Amniotic stem cell (primary cell): ENCODE results near the gene C16orf87.

ENCODE experiments used
- DNase-seq: peaks from one replicate; lab custom pipeline; 2025; lab: John Stamatoyannopoulos, UW

Gene C16orf87

GRCh38 chr16:46843898-46844642 is 13.1 kb upstream of the C16orf87 start:
- DNase-seq = no peak

DNA sequence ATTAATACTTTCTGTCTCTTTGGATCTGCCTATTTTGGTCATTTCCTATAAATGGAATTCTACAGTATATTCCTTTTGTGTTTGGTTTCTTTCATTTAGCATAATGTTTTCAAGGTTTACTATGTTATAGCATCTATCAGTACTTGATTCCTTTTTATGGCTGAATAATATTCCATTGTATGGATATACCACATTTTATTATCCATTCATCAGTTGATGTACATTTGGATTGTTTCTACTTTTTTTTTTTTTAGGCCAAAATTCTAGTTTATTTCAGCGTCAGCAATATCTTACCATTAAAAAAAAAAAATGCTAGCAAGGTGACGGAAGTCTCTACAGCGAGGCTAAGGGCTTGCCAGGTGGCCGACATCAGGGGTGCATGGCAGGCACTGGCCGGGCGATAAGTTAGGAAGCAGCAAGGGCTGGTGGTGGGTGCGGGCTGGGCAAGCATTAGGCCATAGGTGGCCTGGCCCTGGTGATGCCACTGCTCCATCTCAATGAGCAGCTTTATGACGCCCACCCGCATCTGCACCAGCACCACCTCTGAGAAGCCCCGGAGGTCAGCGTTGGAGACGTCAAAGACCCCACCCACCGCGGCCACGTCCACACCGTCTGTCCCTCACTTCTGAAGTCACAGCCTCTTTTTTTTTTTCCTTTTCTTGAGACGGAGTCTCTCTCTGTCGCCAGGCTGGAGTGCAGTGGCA is 11.4 kb upstream of the C16orf87 start:
- no peak for DNase-seq

- no peak for DNase-seq
These were observed 9.0 kb upstream of the C16orf87 start for GRCh38 chr16:46839986-46840443.

GRCh38 chr16:46836534-46837530 is 5.9 kb upstream of the C16orf87 start:
- no peak for DNase-seq

GRCh38 chr16:46833460-46833800 is 2.5 kb upstream of the C16orf87 start:
- no peak for DNase-seq

- no peak for DNase-seq
These were observed 1.9 kb upstream of the C16orf87 start for GRCh38 chr16:46832757-46833459.

- DNase-seq = no peak
These were observed 521 bp downstream of the C16orf87 start for GRCh38 chr16:46830417-46830901.

DNA sequence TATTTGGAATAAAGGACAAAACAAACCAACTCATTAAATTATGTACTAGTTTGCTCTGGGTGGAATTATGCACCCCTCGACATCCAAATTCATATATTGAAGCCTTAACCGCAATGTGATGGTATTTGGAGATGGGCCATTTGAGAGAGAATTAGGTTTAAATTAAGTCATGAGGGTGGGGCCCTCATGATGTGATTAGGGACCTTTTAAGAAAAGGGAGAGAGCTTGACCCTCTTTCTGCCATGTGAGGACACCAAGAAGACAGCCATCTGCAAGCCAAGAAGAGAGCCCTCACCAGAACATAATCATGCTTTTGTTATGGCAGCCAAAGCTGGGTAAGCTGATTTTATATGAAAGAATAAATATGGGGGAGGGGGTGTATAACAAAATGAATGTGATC is 2.0 kb downstream of the C16orf87 start:
- DNase-seq = no peak

DNA sequence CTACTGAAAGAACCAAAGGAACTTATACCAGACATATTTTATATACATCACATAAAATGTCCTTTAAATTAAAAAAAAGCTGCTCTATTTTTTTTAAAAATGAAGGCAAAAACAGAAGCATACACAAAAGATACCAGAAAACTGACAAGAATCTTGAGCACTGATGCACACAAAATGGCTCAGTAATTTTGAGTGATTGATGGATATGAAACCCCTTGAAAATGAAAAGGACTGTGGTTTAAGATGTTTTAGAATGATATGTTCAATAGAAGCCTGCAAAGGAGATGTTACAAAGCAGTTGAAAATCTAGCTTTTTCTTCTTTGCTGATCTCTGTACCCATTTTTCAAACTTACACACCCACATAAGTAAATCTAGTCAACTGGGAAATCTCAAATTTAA is 2.7 kb downstream of the C16orf87 start:
- DNase-seq = no peak

GRCh38 chr16:46826631-46827030 is 4.3 kb downstream of the C16orf87 start:
- no peak for DNase-seq

DNA sequence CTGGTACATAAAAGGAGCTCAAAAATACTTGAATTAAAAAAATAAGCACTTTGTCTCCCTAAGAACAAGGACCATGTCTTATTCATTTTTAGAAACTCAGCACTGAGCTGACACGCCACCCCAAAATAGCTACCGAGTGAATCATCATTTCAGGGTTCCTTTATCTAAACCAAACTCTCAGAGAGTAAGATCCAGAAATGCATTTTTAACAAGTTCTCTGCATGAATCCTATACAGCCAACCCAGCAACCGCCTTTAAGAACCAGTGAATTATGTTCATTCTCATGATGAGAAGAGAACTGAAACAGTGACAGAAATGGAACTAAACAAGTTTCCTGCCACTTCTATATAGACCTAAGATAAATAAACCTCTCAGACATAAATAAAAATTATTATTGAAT is 8.7 kb downstream of the C16orf87 start:
- DNase-seq = no peak

- no peak for DNase-seq
These were observed 13.0 kb downstream of the C16orf87 start for GRCh38 chr16:46817961-46818360.

GRCh38 chr16:46814790-46815189 is 16.2 kb downstream of the C16orf87 start:
- DNase-seq = no peak

- no peak for DNase-seq
These were observed 17.4 kb downstream of the C16orf87 start for GRCh38 chr16:46813611-46814010.

DNA sequence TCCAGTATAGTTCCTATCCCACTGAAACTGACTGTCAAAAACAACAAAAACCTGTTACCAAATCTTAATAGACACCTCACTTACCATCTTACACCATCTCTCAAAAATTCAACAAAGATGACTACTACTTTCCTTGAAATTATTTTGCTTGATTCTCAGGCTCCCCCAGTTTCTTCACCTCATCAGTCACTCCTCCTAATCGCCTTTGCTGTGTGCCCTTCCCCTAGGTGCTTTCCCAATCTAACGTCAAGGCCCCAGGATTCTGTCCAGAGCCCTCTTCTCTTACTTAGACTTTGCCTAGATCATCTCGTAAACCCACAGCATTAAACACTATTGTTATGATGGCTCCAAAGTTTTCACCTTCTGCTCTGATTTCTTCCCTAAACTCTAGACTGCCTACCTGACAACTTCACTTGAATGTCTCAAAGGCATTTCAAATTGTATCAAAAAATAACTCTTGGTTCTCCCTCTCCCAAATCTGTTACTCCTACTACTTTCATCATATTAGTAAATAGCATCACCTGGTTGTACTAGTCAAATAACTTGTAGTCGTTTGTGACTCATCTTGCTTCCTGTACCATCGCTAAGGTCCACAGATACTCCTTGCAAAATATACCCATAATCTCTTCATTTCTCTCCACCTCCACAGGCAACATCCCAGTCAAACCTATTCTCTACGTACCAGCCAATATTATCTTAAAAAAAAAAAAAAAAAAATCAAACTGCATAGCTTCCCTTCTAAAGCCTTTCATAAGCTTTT is 18.0 kb downstream of the C16orf87 start:
- no peak for DNase-seq

GRCh38 chr16:46811682-46812081 is 19.3 kb downstream of the C16orf87 start:
- no peak for DNase-seq

GRCh38 chr16:46808997-46809396 is 22.0 kb downstream of the C16orf87 start:
- DNase-seq = no peak

DNA sequence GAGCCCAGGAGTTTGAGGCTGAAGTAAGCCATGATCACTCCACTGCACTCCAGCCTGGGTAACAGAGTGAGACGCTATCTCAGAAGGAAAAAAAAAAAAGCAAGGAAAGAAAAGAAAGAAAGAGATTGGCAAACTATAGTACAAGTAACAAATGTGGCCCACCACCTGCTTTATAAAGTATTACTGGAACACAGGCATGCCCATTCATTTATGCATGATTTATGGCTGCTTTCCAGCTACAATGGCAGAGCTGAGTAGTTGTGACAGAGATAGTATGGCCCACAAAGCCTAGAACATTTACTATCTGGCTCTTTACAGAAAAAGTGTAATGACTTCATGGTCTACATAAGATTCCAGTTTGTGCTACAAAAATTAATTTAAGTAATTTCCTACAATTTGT is 23.6 kb downstream of the C16orf87 start:
- DNase-seq = no peak

DNA sequence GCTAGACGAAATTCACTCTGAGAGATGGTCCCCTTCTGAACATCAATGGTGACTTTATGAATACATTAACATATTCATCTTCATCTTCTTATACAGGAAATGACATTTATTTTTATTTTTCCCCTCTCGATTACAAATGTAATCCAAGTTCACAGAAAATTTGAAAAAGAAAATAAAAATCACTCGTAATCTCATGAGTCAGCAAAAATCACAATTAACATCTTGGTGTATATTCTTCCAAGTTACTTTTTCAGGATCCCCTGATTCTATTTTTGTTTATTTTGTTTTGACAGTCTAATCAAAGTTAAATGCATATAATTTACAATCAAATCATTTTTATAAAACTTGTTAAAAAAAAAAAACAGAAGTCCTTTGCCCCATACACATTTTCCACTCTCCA is 27.6 kb downstream of the C16orf87 start:
- no peak for DNase-seq

DNA sequence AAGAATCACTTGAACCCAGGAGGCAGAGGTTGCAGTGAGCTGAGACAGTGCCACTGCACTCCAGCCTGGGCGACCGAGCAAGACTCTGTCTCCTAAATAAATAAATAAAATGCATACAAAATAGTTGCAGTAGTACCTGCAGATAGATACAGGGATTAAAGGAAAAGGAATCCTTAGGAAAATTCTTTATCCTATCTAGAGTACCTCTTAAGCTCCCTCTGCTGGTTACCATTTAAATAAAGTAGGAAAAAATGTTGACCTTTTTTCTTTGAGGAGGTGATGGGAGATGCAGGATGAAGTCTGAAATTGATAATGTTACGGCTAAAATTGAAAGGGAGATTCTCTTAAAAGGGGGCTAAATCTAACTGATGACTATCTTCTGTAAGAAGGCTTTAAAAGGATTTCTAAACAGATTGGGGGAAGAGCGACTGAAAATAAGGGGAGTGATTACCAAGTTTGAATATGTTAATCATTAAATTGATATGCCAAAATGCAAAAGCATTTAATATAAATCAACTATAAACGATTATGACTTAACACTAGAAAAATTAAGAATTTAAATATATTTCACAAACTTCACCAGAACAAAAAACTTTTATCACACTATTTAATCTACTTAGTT is 29.4 kb downstream of the C16orf87 start:
- no peak for DNase-seq
